HG03159 (cell line): Measurements from ENCODE around the gene EXOSC1.
"Not testable (repeated sequence)": the region's sequence is repeated elsewhere in the genome, so short reads cannot be mapped to it uniquely, and the experiment has no call there.

ENCODE experiments used
- ATAC-seq: cut with Tn5 transposase; IDR thresholded peaks from one replicate; pipeline ENCODE4 v1.9.1; 2021; ENCODE audit warnings: mild to moderate bottlenecking, moderate library complexity; ENCODE audit not compliant: unreplicated experiment

Gene EXOSC1, protein sequence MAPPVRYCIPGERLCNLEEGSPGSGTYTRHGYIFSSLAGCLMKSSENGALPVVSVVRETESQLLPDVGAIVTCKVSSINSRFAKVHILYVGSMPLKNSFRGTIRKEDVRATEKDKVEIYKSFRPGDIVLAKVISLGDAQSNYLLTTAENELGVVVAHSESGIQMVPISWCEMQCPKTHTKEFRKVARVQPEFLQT

GRCh38 chr10:97445722-97446639, at the start of gene EXOSC1, which contains the start of gene ZDHHC16:
Gene EXOSC1 (minus strand): TSS chr10:97446006. CDS start chr10:97445985, 21 bp downstream.
Gene ZDHHC16 (plus strand): TSS chr10:97446175. CDS start chr10:97451676, 5,501 bp downstream.
- peak; percentile 95 for ATAC-seq

- no peak for ATAC-seq
These were observed 49.2 kb upstream of the EXOSC1 start for GRCh38 chr10:97494863-97495506.

GRCh38 chr10:97494151-97494550, 48.3 kb upstream of the EXOSC1 start:
- no peak for ATAC-seq

- ATAC-seq: no peak
These were observed 44.8 kb upstream of the EXOSC1 start for GRCh38 chr10:97490592-97490991.

DNA sequence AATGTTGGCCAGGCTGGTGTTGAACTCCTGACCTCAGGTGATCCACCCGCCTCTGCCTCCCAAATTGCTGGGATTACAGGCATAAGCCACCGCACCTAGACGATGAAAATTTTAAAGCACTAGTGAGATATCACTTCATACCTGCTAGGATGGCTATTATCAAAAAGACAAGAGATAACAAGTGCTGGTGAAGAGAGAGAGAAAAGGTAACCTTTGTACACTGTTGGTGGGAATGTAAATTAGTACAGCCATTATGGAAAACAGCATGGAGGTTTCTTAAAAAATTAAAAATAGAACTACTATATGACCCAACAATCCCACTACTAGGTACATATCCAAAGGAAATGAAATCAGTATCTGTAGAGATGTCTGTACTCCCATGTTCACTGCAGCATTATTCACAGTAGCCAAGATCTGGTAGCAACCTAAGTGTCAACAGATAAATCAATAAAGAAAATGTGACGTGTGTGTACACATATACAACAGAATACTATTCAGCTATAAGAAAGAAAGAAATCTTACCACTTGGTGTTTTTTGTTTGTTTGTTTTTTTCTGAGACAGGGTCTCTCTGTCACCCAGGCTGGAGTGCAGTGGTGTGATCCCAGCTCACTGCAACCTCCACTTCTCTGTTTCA, 40.0 kb upstream of the EXOSC1 start:
- ATAC-seq: no peak

DNA sequence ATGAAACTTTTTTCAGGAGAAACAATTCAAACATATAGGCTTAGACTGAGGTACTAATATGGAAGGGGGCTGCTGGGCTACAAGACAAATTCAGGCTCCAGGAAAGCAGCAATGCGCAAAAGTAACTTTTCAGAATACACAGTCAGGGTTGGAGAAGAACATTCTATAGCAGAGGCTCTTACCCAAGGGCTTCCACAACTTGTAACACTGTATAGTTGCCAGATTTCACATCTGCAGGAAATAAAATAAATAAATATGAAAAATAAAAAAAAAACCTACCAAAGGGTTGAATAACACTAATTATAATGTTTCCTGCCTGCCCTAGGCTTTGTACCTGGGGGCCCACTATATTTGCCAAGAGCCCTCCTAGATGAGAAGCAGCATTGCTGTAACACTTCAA, 38.1 kb upstream of the EXOSC1 start:
- ATAC-seq: no peak

GRCh38 chr10:97483506-97483905, 37.7 kb upstream of the EXOSC1 start:
- ATAC-seq: no peak

DNA sequence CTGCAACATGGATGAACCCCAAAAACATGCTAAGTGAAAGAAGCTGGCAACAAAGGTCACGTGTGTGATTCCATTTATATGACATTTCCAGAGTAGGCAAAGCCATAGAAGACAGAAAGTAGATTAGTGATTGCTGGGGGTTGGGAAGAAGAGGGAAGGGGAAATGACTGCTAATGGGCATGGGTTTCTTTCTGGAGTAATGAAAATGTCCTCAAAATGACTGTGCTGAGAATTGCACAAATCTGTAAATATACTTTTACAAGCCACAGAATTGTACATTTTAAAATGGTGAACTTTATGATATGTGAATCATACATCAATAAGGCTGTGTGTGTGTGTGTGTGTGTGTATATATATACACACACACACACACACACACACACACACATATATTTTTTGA, 36.6 kb upstream of the EXOSC1 start:
- ATAC-seq: no peak

DNA sequence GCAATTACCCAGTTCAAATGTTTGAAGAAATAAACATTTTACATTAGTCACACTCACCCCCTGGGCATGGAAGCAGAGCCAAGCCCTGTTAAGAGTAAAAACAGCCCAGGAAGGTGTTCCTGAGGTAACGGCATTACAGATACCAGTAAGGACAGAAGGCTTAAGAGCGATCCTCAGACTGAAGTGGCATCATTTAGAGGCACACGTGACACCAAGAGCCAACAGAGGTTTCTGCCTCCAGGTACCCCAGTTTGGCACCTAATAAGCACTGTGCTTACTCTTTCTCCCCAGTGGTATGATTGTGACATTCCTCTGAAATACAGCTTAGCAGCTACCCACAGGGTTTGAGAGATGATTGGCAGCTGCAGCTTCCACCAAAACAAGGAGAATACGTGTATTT, 35.3 kb upstream of the EXOSC1 start:
- ATAC-seq: no peak

- no peak for ATAC-seq
These were observed 34.1 kb upstream of the EXOSC1 start for GRCh38 chr10:97479939-97480338.

GRCh38 chr10:97479410-97479809, 33.6 kb upstream of the EXOSC1 start:
- ATAC-seq: not testable (repeated sequence)

DNA sequence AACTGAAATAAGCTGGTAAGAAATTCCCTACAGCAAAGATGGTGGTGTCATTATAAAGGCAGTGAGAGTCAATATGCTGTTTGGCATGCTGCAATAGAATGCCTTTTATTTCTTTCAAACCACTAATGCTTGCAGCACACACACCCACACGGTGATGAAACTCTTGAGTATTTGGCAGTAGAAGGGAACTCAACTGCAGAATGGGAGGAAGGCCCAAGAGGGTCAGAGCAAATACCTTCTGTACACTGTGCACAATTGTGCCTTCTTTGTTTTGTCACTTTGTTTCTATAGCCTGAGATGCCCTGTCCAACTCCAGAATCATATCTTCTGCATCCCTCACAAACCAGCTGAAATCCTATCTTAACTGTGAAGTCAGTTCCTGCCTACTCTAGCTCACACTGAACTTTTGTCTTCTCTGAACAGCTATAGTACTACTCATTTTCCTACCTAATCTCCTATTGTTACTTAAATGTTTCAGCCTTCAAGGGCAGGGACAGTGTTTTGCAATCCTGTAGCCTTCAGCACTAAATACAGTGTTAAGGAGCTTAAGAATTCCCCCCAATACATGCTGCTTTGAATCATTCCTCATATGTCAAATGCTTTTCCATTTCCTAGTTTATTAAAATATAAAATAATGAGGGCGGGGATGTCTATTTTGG, 30.3 kb upstream of the EXOSC1 start:
- ATAC-seq: no peak

DNA sequence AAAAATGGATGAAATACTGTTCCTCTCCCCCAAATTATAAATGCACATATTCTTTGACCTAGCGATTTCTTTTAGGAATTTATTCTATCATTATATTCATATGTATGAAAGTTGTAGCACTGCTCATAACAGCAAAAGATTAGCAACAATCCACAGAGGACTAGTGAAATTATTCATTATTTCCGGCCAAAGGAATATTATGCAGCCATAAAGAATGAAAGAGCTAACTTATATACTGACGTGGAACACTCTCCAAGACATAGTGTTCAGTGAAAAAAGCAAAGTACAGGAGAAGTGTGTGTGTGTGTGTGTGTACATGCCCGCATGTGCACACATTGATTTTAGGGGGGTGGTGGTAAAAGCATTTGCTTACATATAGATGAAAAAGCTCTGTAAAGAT, 29.1 kb upstream of the EXOSC1 start:
- no peak for ATAC-seq

DNA sequence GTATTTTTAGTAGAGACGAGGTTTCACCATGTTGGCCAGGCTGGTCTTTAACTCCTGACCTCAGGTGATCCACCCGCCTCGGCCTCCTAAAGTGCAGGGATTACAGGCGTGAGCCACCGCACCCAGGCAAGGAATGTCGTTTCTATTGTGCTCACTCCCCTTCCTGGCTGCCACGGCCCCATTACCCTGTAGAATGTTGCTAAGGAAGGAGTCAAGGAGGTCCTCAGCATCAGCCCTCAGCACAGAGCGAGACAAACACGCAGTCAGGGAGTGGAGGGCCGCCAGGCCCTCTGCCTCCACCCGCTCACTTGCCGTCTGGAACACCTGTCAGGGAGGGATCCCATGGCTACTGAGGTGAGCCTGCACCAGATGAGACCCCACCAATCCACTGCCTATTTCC, 23.0 kb upstream of the EXOSC1 start:
- ATAC-seq: not testable (repeated sequence)

DNA sequence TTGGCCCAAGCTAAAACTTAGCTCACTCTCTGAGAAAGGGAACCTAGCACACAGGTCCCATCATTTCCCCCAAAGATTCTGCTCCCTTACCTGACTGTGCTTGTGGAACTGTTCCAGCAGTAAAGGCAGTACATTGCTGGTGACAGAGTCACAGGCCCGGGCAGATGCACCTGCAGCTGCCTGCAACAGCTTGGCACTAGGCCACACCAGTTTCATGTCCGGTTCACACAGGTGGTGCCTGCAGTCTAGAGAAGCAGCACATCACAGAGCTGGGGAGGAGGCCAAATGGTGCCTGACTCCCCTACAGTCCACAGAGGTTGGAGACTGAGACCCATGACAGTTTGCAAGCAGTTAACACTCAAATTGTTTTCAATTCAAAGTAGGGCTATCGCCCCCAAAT, 22.4 kb upstream of the EXOSC1 start:
- ATAC-seq: no peak

DNA sequence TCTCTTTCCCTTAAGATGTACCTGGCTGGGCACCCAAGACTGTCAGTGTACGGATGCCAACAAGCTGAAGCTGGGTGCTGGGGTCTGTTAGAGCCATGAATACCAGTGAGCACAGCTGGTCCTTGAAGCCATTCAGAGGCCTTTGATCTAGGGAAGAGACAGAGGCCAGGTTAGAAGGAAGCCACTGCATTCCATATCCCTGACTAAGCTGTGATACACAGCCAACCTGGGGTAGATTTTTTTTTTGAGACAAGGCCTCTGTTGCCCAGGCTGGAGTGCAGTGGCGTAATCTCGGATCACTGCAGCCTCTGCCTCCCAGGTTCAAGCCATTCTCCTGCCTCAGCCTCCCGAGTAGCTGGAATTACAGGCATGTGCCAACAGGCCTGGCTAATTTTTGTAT, 20.9 kb upstream of the EXOSC1 start:
- no peak for ATAC-seq

DNA sequence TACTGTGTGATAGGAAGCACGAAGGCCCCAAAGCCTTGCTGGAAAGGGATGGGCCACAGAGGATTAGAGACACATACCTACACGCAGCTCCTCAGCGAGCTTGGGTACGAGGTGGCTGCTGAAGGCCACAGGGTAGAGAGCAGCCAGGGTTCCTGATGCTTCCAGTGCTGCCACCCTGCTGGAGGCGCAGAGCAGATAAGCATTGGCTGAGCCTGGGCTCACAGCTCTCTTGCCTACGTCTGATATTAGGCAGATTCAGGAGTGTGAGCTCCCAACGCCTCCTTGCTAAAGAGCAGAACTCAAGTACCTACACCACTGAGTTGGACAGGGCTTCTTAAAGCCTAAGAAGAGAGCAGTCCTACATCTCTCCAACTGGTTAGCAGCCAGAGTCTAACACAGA, 20.2 kb upstream of the EXOSC1 start:
- no peak for ATAC-seq

- ATAC-seq: no peak
These were observed 18.4 kb upstream of the EXOSC1 start for GRCh38 chr10:97464226-97464625.

DNA sequence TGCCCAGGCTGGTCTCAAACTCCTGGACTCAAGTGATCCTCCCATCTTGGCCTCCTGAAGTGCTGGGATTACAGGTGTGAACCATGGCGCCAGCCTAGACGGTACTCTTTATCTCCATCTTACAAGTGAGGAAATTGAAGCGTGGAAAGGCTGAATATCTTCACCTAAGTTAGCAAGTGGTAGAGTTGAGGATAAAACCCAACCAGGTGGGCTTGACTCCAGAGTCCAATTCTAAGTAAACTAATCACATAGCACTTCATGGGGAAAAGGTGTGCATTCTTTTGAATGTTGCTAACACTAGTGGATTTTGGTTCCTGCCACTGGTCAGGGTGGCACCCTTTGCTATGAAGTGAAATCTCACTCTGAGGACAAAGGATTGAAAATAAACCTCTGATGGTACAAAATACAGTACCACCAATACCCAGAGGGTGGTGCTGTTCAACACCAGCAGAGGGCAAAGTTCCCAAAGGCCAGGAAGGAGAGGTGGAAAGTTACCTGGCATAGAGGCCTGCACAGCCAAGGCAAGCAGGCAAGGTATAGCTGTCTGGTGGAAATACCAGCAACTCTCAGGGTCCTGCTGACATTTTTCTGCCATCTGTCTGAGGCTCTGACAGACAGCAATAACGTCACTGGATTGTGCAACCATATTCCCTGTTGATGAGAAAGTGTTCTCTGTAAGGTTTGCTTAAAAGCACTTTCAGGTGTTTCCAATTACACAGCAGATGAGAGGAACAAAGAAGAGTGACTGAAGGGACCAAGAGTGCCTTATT, 17.7 kb upstream of the EXOSC1 start:
- no peak for ATAC-seq

DNA sequence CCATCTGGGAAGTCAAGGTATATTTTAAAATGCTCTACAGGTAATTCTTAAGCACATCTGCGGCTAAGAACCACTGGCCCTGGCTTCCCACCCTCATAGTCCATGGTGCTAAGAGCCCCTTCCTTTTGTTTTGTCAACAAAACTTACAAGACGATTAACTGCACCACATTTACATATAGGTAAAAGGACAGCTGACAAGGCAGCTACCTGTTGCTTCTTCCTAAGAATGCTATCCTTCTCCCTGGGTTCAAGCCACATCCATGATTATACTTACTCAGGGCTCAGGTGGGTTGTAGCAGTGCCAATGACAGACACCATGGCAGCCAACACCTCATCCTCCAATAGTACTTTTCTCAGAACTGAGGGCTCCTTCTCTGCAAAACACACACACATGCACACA, 16.5 kb upstream of the EXOSC1 start:
- ATAC-seq: no peak
